Right ventricle myocardium inferior (tissue), 1 donor: ENCODE measurements around the gene XPNPEP1. TPM values are rescaled to one million over a fixed set of nuclear protein-coding genes. Genes with fewer than 3 reads are reported as not detected.

ENCODE experiments used
- ATAC-seq: fragments of 200-7000 bp; cut with Tn5 transposase; one replicate; pipeline ENCODE4 v1.9.1; 2020; ENCODE audit warnings: mild to moderate bottlenecking, moderate library complexity
- DNase-seq: peaks from one replicate; pipeline ENCODE4 v3.0.0; 2021; ENCODE audit errors: missing footprints
- intact Hi-C: fragments of 100-400 bp; cut with DNase I; formaldehyde crosslinking; loops from one replicate; pipeline ENCODE4 v1.11.0; 2022
- total RNA-seq: library from RNA; stranded (reverse); fragmentation: NEBNext Ultra II Directional; extraction: Animal tissue kit (Norgen Biotek cat#: 25700); gene quantifications from one replicate; pipeline ENCODE4 v1.2.1, GENCODE V29; 2021
- donor health status: DM: no; HTN: yes; CAD: no; lungs with severe emphysema.

XPNPEP1 gene
- total RNA-seq, 1 donor from 2014 or later = 43.6 TPM

GRCh38 chr10:109902992-109903947 is 20.0 kb downstream of the XPNPEP1 start:
- intact Hi-C loops = no loop called here
- ATAC-seq (no peak), DNase-seq (no peak)

- DNase-seq (no peak), ATAC-seq (peak; percentile 68)
- intact Hi-C loops = loop anchor here (2.0 to 5.0 kb wide), 3 partner anchors 107 to 668 kb away; partner anchors contain the start of genes ADD3 and SMC3
Observed at GRCh38 chr10:109899356-109900331, 23.7 kb downstream of the XPNPEP1 start.

GRCh38 chr10:109898666-109899355 is 24.5 kb downstream of the XPNPEP1 start:
- intact Hi-C loops = loop anchor here (2.0 to 5.0 kb wide), 3 partner anchors 108 to 668 kb away; partner anchors contain the start of genes ADD3 and SMC3
- peak; percentile 37 for ATAC-seq
- DNase-seq = no peak

- no peak for ATAC-seq
- intact Hi-C loops = loop anchor here (2.0 to 5.0 kb wide), 3 partner anchors 109 to 669 kb away; partner anchors contain the start of genes ADD3 and SMC3
- DNase-seq = no peak
Observed at GRCh38 chr10:109898007-109898406, 25.3 kb downstream of the XPNPEP1 start.

GRCh38 chr10:109895848-109896247 is 27.5 kb downstream of the XPNPEP1 start:
- intact Hi-C loops = loop anchor here (5.0 kb wide), 2 partner anchors 221 to 671 kb away; partner anchors contain the start of gene SMC3
- DNase-seq = no peak

GRCh38 chr10:109895095-109895818 is 28.1 kb downstream of the XPNPEP1 start:
- ATAC-seq = peak; percentile 64
- intact Hi-C loops = loop anchor here (5.0 kb wide), 2 partner anchors 222 to 672 kb away; partner anchors contain the start of gene SMC3
- peak; percentile 87 for DNase-seq

More at GRCh38 chr10:109895848-109896247, 27.5 kb downstream of the XPNPEP1 start:
- no peak for ATAC-seq

GRCh38 chr10:109894516-109894915 is 28.8 kb downstream of the XPNPEP1 start:
- DNase-seq (peak; percentile 86), ATAC-seq (peak; percentile 87)
- intact Hi-C loops = no loop called here

GRCh38 chr10:109893386-109893785 is 29.9 kb downstream of the XPNPEP1 start:
- ATAC-seq = no peak
- intact Hi-C loops = no loop called here
- DNase-seq = no peak

GRCh38 chr10:109892931-109893330 is 30.4 kb downstream of the XPNPEP1 start:
- intact Hi-C loops = no loop called here
- ATAC-seq = no peak

GRCh38 chr10:109892117-109892516 is 31.2 kb downstream of the XPNPEP1 start:
- intact Hi-C loops = no loop called here
- no peak for DNase-seq
- no peak for ATAC-seq

More at GRCh38 chr10:109892931-109893330, 30.4 kb downstream of the XPNPEP1 start:
- DNase-seq = no peak

- ATAC-seq (no peak), DNase-seq (no peak)
- intact Hi-C loops = no loop called here
Observed at GRCh38 chr10:109891105-109891504, 32.2 kb downstream of the XPNPEP1 start.

- intact Hi-C loops = loop anchor here (5.0 kb wide), 3 partner anchors 77 to 337 kb away; no protein-coding TSS in a partner anchor
- DNase-seq (no peak), ATAC-seq (no peak)
Observed at GRCh38 chr10:109889867-109890266, 33.4 kb downstream of the XPNPEP1 start.

GRCh38 chr10:109887776-109888175 is 35.5 kb downstream of the XPNPEP1 start:
- intact Hi-C loops = loop anchor here (5.0 kb wide), 3 partner anchors 80 to 340 kb away; no protein-coding TSS in a partner anchor
- no peak for ATAC-seq
- no peak for DNase-seq

GRCh38 chr10:109887243-109887642 is 36.1 kb downstream of the XPNPEP1 start:
- intact Hi-C loops = loop anchor here (5.0 kb wide), 3 partner anchors 80 to 340 kb away; no protein-coding TSS in a partner anchor
- DNase-seq = no peak

GRCh38 chr10:109886781-109887140 is 36.5 kb downstream of the XPNPEP1 start:
- ATAC-seq = no peak
- intact Hi-C loops = loop anchor here (5.0 kb wide), 3 partner anchors 81 to 341 kb away; no protein-coding TSS in a partner anchor

More at GRCh38 chr10:109887243-109887642, 36.1 kb downstream of the XPNPEP1 start:
- ATAC-seq = no peak

GRCh38 chr10:109886037-109886780 is 37.1 kb downstream of the XPNPEP1 start:
- no peak for DNase-seq
- no peak for ATAC-seq
- intact Hi-C loops = loop anchor here (5.0 kb wide), 3 partner anchors 81 to 341 kb away; no protein-coding TSS in a partner anchor

More at GRCh38 chr10:109886781-109887140, 36.5 kb downstream of the XPNPEP1 start:
- DNase-seq = no peak
